ENCODE measurements around the gene RBM42. TPM values are rescaled to one million over a fixed set of nuclear protein-coding genes. Genes with fewer than 3 reads are reported as not detected.
"Not testable (repeated sequence)": the region's sequence is repeated elsewhere in the genome, so short reads cannot be mapped to it uniquely, and the experiment has no call there.

RBM42 gene
- total RNA-seq, 2 donors from 2014 or later = 40.4 to 52.4 TPM

DNA sequence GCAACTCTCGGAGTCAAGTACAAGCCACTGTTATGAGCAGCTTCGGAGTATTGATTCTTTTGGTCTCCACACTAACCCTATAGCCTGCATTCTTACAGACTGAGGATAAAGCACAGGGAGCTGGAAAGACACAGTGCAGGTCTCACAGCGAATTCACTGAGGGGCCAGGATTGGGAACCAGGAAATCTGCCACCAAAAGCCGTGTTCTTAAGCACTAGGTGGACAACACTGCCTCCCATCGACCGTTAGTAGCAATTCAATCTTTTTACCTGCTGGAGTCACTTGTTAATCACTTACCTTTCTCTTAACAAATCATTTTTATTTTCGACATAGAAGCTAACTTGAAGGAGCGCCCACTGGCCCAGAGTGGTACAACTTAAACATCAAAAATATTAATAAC lies 36.6 kb upstream of the RBM42 start:
- DNase-seq (ENCODE audit: low spot score) = no peak
- Histone ChIP-seq H3K27ac (no peak overlapping the region), H3K4me3 (no peak overlapping the region), H3K36me3 (no peaks in the 10 kb centered on the region), H3K9me3 (no peaks in the 10 kb centered on the region), H3K4me1 (no peaks in the 10 kb centered on the region), H3K27me3 (no peaks in the 10 kb centered on the region)
- peak in 1 of 2 donors; percentile 50 for TF ChIP-seq CTCF (IDR thresholded peaks at IDR 0.05)

- not testable (repeated sequence) for H3K4me1 ChIP-seq; H3K4me3 ChIP-seq; H3K27me3 ChIP-seq; H3K27ac ChIP-seq; H3K9me3 ChIP-seq; H3K36me3 ChIP-seq; DNase-seq (ENCODE audit: low spot score)
Observed at GRCh38 chr19:35595026-35595425, 33.8 kb upstream of the RBM42 start.

- no peak overlapping the region for H3K27ac ChIP-seq
- no peaks in the 10 kb centered on the region for H3K27me3 ChIP-seq
Observed at GRCh38 chr19:35595928-35596327, 32.9 kb upstream of the RBM42 start.

DNA sequence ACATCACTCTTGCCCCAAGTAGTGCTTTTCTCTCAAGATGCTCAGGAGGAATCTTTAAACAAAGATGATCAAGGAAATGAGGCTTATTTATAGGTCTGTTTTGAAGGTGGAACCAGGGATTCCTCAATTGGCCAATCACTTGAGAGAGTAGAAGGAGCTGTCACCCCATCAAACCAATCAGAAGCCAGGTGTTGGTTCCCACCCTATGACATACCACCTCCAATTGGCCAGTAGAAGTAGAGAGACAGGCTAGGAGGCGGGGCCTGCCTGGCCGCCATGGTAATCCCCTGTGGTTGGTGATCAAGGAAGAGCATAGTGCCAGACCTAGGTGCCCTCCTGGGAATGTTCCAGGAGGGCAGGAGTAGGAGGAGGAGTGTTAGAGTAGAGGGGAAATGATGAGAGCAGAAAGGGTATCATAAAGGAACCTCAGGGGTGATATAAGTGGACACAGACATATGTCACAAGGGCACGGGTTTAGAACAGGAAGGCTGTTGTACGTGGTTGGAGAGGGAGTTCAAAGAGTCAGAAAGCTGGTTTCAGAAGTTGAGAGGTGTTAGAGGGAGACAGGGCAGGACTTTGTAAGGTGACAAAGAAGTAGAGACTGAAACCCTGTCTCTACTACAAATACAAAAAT lies 32.4 kb upstream of the RBM42 start:
- no peak overlapping the region for H3K27ac ChIP-seq
- H3K36me3 ChIP-seq = no peaks in the 10 kb centered on the region
- no peaks in the 10 kb centered on the region for H3K4me1 ChIP-seq
- TF ChIP-seq CTCF (IDR thresholded peaks at IDR 0.05) = no peak
- no peak overlapping the region for H3K4me3 ChIP-seq
- DNase-seq (ENCODE audit: low spot score) = no peak
- no peaks in the 10 kb centered on the region for H3K27me3 ChIP-seq
- no peaks in the 10 kb centered on the region for H3K9me3 ChIP-seq

More at GRCh38 chr19:35595928-35596327, 32.9 kb upstream of the RBM42 start:
- Histone ChIP-seq H3K36me3 (no peaks in the 10 kb centered on the region), H3K4me1 (no peaks in the 10 kb centered on the region), H3K9me3 (no peaks in the 10 kb centered on the region), H3K4me3 (no peak overlapping the region)
- no peak for DNase-seq (ENCODE audit: low spot score)
- no peak for TF ChIP-seq CTCF (IDR thresholded peaks at IDR 0.05)

DNA sequence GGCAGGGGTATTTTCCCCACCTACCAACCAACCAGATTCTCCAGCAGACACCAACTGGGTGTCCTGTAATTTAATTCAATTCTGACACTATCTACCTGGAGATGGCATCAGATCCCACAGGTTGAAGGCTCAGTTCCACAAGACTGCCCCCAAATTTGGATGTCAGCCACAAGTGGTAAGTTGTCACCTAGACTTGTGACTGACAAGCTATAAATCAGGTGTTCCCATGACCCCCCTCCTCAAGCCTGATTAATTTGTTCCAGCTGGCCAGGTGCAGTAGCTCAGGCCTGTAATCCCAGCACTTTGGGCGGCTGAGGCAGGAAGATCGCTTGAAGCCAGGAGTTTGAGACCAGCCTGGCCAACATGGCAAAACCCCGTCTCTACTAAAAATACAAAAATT lies 26.9 kb upstream of the RBM42 start:
- H3K4me3 ChIP-seq = no peak overlapping the region
- peaks cover 0 to under 1% of the 10 kb centered on the region in 2 donors for H3K9me3 ChIP-seq
- TF ChIP-seq CTCF (IDR thresholded peaks at IDR 0.05) = no peak
- H3K27ac ChIP-seq = no peak overlapping the region
- no peaks in the 10 kb centered on the region for H3K27me3 ChIP-seq
- H3K4me1 ChIP-seq = no peaks in the 10 kb centered on the region
- no peaks in the 10 kb centered on the region for H3K36me3 ChIP-seq
- no peak for DNase-seq (ENCODE audit: low spot score)

GRCh38 chr19:35604436-35604835 lies 24.4 kb upstream of the RBM42 start:
- H3K9me3 ChIP-seq = peaks cover 0 to 12% of the 10 kb centered on the region in 2 donors
- H3K4me3 ChIP-seq; DNase-seq (ENCODE audit: low spot score); H3K36me3 ChIP-seq; H3K27ac ChIP-seq; H3K4me1 ChIP-seq; H3K27me3 ChIP-seq: not testable (repeated sequence)

DNA sequence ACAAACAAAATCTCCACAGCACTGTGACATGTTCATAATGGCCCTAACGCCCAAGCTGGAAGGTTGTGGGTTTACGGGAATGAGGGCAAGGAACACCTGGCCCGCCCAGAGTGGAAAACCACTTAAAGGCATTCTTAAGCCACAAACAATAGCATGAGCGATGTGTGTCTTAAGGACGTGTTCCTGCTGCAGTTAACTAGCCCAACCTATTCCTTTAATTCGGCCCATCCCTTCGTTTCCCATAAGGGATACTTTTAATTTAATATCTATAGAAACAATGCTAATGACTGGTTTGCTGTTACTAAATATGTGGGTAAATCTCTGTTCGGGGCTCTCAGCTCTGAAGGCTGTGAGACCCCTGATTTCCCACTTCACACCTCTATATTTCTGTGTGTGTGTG lies 21.7 kb upstream of the RBM42 start:
- not testable (repeated sequence) for H3K36me3 ChIP-seq; H3K4me1 ChIP-seq; H3K27me3 ChIP-seq; H3K4me3 ChIP-seq; H3K27ac ChIP-seq; DNase-seq (ENCODE audit: low spot score)
- peaks cover 0 to 12% of the 10 kb centered on the region in 2 donors for H3K9me3 ChIP-seq
